ENCODE results near the gene STXBP3. TPM values are rescaled to one million over a fixed set of nuclear protein-coding genes. Genes with fewer than 3 reads are reported as not detected.

STXBP3 gene
- polyA plus RNA-seq, 3 donors, result 32.3 to 56.2 (median 48.3) TPM

- no peaks in the 10 kb centered on the region for H3K36me3 ChIP-seq (replicated peaks in 1 of 2; ENCODE audit: control insufficient read depth in 1 of 2, insufficient read depth in 2 of 2, low read length in 2 of 2)
- peaks cover 18% of the 10 kb centered on the region for H3K4me1 Mint-ChIP-seq
- no peak overlapping the region for H2AFZ ChIP-seq (ENCODE audit: insufficient read depth, low read depth, low read length, poor library complexity, severe bottlenecking)
- no peaks in the 10 kb centered on the region for H4K20me1 ChIP-seq (ENCODE audit: insufficient read depth, low read length)
- H3K36me3 Mint-ChIP-seq, result no peaks in the 10 kb centered on the region
- intact Hi-C loops (cut with micrococcal nuclease), result loop anchor here (2.0 kb wide), 2 partner anchors 67 to 69 kb away; no protein-coding TSS in a partner anchor
- no peaks in the 10 kb centered on the region for H3K9me3 ChIP-seq (replicated peaks in 1 of 2; ENCODE audit: control insufficient read depth in 1 of 2, insufficient read depth in 1 of 2, low read length in 2 of 2)
- DNase-seq, result no peak
- H3K4me2 ChIP-seq (replicated peaks; ENCODE audit: extremely low read depth, low read length, poor library complexity, severe bottlenecking), result no peak overlapping the region
- no peak overlapping the region for H3K9ac ChIP-seq (ENCODE audit: insufficient read depth, low read length, poor library complexity, severe bottlenecking)
- no peaks in the 10 kb centered on the region for H3K79me2 ChIP-seq (ENCODE audit: insufficient read depth, low read length)
- peaks cover 6 to 7% of the 10 kb centered on the region in 2 donors for H3K4me1 ChIP-seq (ENCODE audit: control insufficient read depth in 1 of 2, insufficient read depth in 2 of 2, low read length in 2 of 2)
- 93% methylated on average over 5 of the region's 6 CpGs for WGBS (ENCODE audit: insufficient coverage)
- no peak overlapping the region for H3K4me3 ChIP-seq (replicated peaks in 1 of 3; ENCODE audit: low read depth in 2 of 3, low read length in 3 of 3)
- no peak overlapping the region for H3K27ac Mint-ChIP-seq
- H3K27ac ChIP-seq (ENCODE audit: low read depth in 1 of 2, low read length in 2 of 2), result no peak overlapping the region
- peaks cover 0 to 3% (median 0%) of the 10 kb centered on the region in 7 donors for H3K9me3 Mint-ChIP-seq
- H3K27me3 ChIP-seq (ENCODE audit: control insufficient read depth in 2 of 2, insufficient read depth in 2 of 2, low read length in 2 of 2), result no peaks in the 10 kb centered on the region
- TF ChIP-seq CTCF (IDR thresholded peaks at IDR 0.05), result no peak
- no peak overlapping the region for H3K4me3 Mint-ChIP-seq
- H3K27me3 Mint-ChIP-seq (ENCODE audit: low read depth in 3 of 3), result peaks cover 0 to 2% (median 0%) of the 10 kb centered on the region in 3 donors
These were observed 83.0 kb downstream of the STXBP3 start for GRCh38 chr1:108829498-108829916.

GRCh38 chr1:108830119-108831008, 83.9 kb downstream of the STXBP3 start:
- peak overlapping the region; percentile 60 to 91 for H3K4me3 Mint-ChIP-seq
- peak; percentile 26 to 64 (median 33) for DNase-seq
- peak overlapping the region; percentile 10 for H3K9ac ChIP-seq (ENCODE audit: insufficient read depth, low read length, poor library complexity, severe bottlenecking)
- H3K9me3 ChIP-seq (replicated peaks in 1 of 2; ENCODE audit: control insufficient read depth in 1 of 2, insufficient read depth in 1 of 2, low read length in 2 of 2), result no peaks in the 10 kb centered on the region
- H3K27me3 ChIP-seq (ENCODE audit: control insufficient read depth in 2 of 2, insufficient read depth in 2 of 2, low read length in 2 of 2), result no peaks in the 10 kb centered on the region
- H3K9me3 Mint-ChIP-seq, result no peaks in the 10 kb centered on the region
- no peak overlapping the region for H3K27ac ChIP-seq (ENCODE audit: low read depth in 1 of 2, low read length in 2 of 2)
- no peaks in the 10 kb centered on the region for H3K36me3 Mint-ChIP-seq
- H3K4me1 Mint-ChIP-seq, result peaks cover 18% of the 10 kb centered on the region
- peaks cover 0 to 2% (median 0%) of the 10 kb centered on the region in 3 donors for H3K27me3 Mint-ChIP-seq (ENCODE audit: low read depth in 3 of 3)
- no peaks in the 10 kb centered on the region for H3K36me3 ChIP-seq (replicated peaks in 1 of 2; ENCODE audit: control insufficient read depth in 1 of 2, insufficient read depth in 2 of 2, low read length in 2 of 2)
- no peak for TF ChIP-seq CTCF (IDR thresholded peaks at IDR 0.05)
- H3K79me2 ChIP-seq (ENCODE audit: insufficient read depth, low read length), result no peaks in the 10 kb centered on the region
- H3K4me3 ChIP-seq (replicated peaks in 1 of 3; ENCODE audit: low read depth in 2 of 3, low read length in 3 of 3), result peak overlapping the region in 1 of 3 experiments; percentile 46
- H3K27ac Mint-ChIP-seq, result peak overlapping the region in 4 of 7 donors; percentile 9 to 59 (median 49)
- H3K4me2 ChIP-seq (replicated peaks; ENCODE audit: extremely low read depth, low read length, poor library complexity, severe bottlenecking), result peak overlapping the region; percentile 51
- intact Hi-C loops (cut with micrococcal nuclease), result no loop called here
- H3K4me1 ChIP-seq (ENCODE audit: control insufficient read depth in 1 of 2, insufficient read depth in 2 of 2, low read length in 2 of 2), result peaks cover 6 to 7% of the 10 kb centered on the region in 2 donors
- peak overlapping the region; percentile 78 for H2AFZ ChIP-seq (ENCODE audit: insufficient read depth, low read depth, low read length, poor library complexity, severe bottlenecking)
- H4K20me1 ChIP-seq (ENCODE audit: insufficient read depth, low read length), result no peaks in the 10 kb centered on the region
- WGBS (ENCODE audit: insufficient coverage), result 67% methylated on average over 7 of the region's 20 CpGs
